OCI-LY3 (cell line): Measurements from ENCODE around the gene EVX1.

Experiments used
- H2AFZ ChIP-seq: fragments of 200-600, 300-600 bp; shearing (Covaris generic); 2 replicates; pipeline ENCODE4 v1.6.0; 2014; ENCODE audit warnings: antibody characterized with exemption, low read depth, low read length
- H3K27ac ChIP-seq: fragments of 200-600, 300-600 bp; sonication (generic); 2 replicates; pipeline ENCODE4 v1.5.1; 2014; ENCODE audit warnings: mild to moderate bottlenecking, low read length, moderate library complexity, mixed read lengths
- H3K27me3 ChIP-seq: fragments of 200-600, 300-600 bp; sonication (generic); 2 replicates; pipeline ENCODE4 v1.6.1; 2014; ENCODE audit warnings: low read depth, low read length, mixed read lengths
- H3K36me3 ChIP-seq: fragments of 200-600, 300-600 bp; sonication (generic); replicated peaks from 2 replicates; pipeline ENCODE3; 2014; ENCODE audit warnings: low read depth, low read length, mixed read lengths
- H3K4me1 ChIP-seq: fragments of 300-600, 200-600 bp; sonication (generic); 2 replicates; pipeline ENCODE4 v1.6.1; 2014; ENCODE audit warnings: low read length, mixed read lengths
- H3K4me2 ChIP-seq: fragments of 200-600, 300-600 bp; sonication (generic); 2 replicates; pipeline ENCODE4 v1.6.1; 2014; ENCODE audit warnings: low read length, mixed read lengths
- H3K4me3 ChIP-seq: fragments of 300-600, 200-600 bp; sonication (generic); 2 replicates; pipeline ENCODE4 v1.5.1; 2014; ENCODE audit warnings: antibody characterized with exemption, mild to moderate bottlenecking, low read length, moderate library complexity
- H3K79me2 ChIP-seq: fragments of 300-600, 200-600 bp; shearing (Covaris generic); 2 replicates; pipeline ENCODE4 v1.6.1; 2014; ENCODE audit warnings: mild to moderate bottlenecking, low read length, mixed read lengths
- H3K9ac ChIP-seq: fragments of 300-600, 200-600 bp; shearing (Covaris generic); 2 replicates; pipeline ENCODE4 v1.6.0; 2014; ENCODE audit warnings: mild to moderate bottlenecking, low read length, moderate library complexity
- H3K9me3 ChIP-seq: fragments of 200-600, 300-600 bp; shearing (Covaris generic); 2 replicates; pipeline ENCODE4 v1.6.1; 2014; ENCODE audit warnings: low read length, mixed read lengths; ENCODE audit not compliant: insufficient read depth
- H4K20me1 ChIP-seq: fragments of 200-600, 300-600 bp; sonication (generic); 2 replicates; pipeline ENCODE4 v1.6.1; 2016; ENCODE audit warnings: low read length, mixed read lengths; ENCODE audit not compliant: insufficient read depth
- EZH2phosphoT487 ChIP-seq: fragments of 200-600 bp; shearing (Covaris generic); IDR thresholded peaks from 2 replicates; pipeline ENCODE4 v1.6.1; 2018; ENCODE audit warnings: antibody characterized with exemption, mixed run types, low read depth
- TF ChIP-seq, protein P1 (sequence below): fragments of 200-600, 300-600 bp; sonication (generic); IDR thresholded peaks from 2 replicates; pipeline ENCODE4 v1.5.1; 2014; ENCODE audit warnings: antibody characterized with exemption, low read length, low read depth

The EVX1 gene

DNA sequence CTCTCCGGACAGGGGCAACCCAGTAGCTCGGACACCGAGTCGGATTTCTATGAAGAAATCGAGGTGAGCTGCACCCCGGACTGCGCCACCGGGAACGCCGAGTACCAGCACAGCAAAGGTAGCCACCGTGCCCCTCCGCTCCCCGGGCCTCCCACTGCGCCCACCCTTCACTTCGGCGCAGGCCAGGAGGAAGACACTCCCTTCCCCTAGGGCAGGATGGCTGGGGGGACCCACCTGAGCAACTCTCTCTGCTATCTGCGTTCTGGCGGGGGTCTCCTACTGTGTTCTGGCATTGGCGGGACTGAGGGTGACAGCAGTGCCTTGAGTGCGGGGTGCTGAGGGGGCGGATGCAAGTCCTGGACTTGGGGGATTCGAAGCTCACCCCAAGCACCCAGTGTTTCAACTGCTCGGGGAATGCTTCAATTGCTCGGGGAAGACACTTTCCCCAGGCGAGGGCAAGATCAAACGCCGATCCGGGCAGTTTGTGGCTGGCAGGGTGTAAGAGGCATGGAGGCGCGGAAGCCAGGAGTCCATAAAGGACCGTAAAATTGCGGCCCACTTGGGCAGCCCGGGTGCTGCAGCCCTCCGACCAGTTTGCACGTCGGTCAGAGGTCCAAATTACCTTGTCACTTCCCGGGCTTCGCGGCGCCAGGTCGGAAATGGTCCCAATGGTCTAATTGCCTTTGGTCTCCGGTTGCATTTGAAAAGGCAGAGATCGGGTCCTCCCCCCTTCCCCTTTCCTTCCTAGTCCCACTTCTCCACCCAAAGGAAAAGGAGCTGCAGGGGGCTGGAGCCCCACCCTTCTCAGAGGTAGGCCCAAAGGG is 950 bp downstream of the EVX1 start:
- no peak overlapping the region for H3K4me3 ChIP-seq
- no peaks in the 10 kb centered on the region for H3K9me3 ChIP-seq
- H3K79me2 ChIP-seq: no peaks in the 10 kb centered on the region
- H4K20me1 ChIP-seq: no peaks in the 10 kb centered on the region
- no peak for TF ChIP-seq EZH2phosphoT487
- TF ChIP-seq, protein P1, sequence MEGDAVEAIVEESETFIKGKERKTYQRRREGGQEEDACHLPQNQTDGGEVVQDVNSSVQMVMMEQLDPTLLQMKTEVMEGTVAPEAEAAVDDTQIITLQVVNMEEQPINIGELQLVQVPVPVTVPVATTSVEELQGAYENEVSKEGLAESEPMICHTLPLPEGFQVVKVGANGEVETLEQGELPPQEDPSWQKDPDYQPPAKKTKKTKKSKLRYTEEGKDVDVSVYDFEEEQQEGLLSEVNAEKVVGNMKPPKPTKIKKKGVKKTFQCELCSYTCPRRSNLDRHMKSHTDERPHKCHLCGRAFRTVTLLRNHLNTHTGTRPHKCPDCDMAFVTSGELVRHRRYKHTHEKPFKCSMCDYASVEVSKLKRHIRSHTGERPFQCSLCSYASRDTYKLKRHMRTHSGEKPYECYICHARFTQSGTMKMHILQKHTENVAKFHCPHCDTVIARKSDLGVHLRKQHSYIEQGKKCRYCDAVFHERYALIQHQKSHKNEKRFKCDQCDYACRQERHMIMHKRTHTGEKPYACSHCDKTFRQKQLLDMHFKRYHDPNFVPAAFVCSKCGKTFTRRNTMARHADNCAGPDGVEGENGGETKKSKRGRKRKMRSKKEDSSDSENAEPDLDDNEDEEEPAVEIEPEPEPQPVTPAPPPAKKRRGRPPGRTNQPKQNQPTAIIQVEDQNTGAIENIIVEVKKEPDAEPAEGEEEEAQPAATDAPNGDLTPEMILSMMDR: no peak
- no peak overlapping the region for H3K4me2 ChIP-seq
- H3K4me1 ChIP-seq: peaks cover 6% of the 10 kb centered on the region
- no peaks in the 10 kb centered on the region for H3K27me3 ChIP-seq
- no peak overlapping the region for H3K9ac ChIP-seq
- no peak overlapping the region for H3K27ac ChIP-seq
- no peak overlapping the region for H2AFZ ChIP-seq
- H3K36me3 ChIP-seq: no peaks in the 10 kb centered on the region

DNA sequence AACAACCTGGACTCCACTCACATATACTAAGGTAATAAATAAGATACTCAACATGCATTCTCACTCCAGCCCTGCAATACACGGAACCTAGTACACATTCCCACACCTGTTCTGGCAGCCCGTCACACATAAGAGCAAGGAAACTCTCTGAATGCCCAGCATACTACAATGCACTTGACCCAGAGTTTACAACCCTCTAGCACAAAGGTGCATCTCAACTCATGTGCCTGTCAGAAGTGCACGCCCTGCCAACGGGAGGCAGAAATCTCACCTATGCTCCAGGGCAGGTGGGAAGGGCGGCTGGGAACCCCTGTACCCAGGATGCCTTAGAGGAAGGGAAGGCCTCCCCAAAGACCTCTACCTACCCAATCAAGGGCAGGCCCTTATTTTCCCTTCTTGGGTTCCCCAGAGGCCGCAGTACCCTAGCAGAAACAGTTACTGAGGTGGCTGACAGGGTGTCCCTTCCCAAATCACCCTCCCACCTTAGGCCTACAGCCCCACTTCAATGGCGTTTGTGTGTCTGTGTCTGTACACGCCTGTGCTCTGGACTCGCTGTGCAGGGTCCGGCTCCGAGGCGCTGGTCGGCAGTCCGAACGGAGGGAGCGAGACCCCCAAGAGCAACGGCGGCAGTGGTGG is 2.0 kb downstream of the EVX1 start:
- H4K20me1 ChIP-seq: no peaks in the 10 kb centered on the region
- H3K36me3 ChIP-seq: no peaks in the 10 kb centered on the region
- H3K27ac ChIP-seq: no peak overlapping the region
- no peak overlapping the region for H2AFZ ChIP-seq
- TF ChIP-seq, protein P1: no peak
- TF ChIP-seq EZH2phosphoT487: no peak
- H3K4me2 ChIP-seq: no peak overlapping the region
- no peaks in the 10 kb centered on the region for H3K9me3 ChIP-seq
- H3K4me1 ChIP-seq: peaks cover 17% of the 10 kb centered on the region
- H3K79me2 ChIP-seq: no peaks in the 10 kb centered on the region
- H3K4me3 ChIP-seq: no peak overlapping the region
- no peaks in the 10 kb centered on the region for H3K27me3 ChIP-seq
- H3K9ac ChIP-seq: no peak overlapping the region

DNA sequence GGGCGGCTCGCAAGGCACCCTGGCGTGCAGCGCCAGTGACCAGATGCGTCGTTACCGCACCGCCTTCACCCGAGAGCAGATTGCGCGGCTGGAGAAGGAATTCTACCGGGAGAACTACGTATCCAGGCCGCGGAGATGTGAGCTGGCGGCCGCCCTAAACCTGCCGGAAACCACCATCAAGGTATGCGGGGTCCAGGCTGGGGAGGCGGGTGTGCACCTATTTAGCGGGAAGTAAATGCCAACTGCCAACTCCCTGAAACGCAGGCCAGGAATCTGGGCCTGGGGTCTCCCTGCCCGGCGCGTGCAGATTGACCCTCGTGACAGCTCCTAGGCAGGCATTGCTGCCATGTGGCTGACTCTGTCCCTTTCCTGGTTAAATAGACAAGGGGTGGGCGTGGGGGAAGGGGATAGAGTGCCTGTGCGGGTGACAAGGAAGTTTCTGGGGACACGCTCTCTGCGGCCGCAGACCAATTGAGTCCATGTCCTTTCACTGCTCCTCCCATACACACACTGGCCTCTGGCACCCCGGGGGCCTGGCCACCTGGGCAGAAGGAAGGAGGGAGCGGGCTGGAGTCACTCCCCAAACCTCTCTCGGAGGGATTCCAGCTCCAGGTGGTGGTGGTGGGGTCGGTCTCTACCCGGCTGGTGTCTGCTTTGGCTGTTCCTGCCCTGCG is 2.7 kb downstream of the EVX1 start:
- no peaks in the 10 kb centered on the region for H3K79me2 ChIP-seq
- H3K4me1 ChIP-seq: peaks cover 18% of the 10 kb centered on the region
- no peak overlapping the region for H3K4me2 ChIP-seq
- no peaks in the 10 kb centered on the region for H3K9me3 ChIP-seq
- TF ChIP-seq, protein P1: no peak
- TF ChIP-seq EZH2phosphoT487: no peak
- no peak overlapping the region for H3K4me3 ChIP-seq
- no peak overlapping the region for H3K27ac ChIP-seq
- H2AFZ ChIP-seq: no peak overlapping the region
- H3K27me3 ChIP-seq: no peaks in the 10 kb centered on the region
- H3K36me3 ChIP-seq: no peaks in the 10 kb centered on the region
- no peaks in the 10 kb centered on the region for H4K20me1 ChIP-seq
- H3K9ac ChIP-seq: no peak overlapping the region
